ENCODE results near the gene IPO11.
"Not testable (repeated sequence)": the region's sequence is repeated elsewhere in the genome, so short reads cannot be mapped to it uniquely, and the experiment has no call there.

IPO11 gene

DNA sequence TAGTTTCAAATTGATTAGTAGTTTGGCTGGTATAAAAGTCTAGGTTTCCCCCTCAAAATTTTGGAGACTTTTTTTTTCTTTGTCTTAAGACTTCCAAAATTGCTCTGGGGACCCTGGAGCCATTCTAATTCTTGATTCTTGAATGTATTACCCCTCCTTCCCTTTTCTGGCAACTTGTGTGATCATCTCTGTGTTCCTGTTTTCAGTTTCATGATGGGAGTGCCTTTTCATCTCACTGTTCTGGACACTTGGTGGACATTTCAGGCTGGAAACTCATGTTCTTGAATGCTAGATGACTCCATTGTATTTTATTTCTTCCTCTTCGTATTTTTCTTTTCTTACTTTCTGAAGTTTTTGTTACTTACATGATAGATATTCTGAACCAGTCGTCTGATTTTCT lies 108.8 kb downstream of the IPO11 start:
- no peak for DNase-seq

DNA sequence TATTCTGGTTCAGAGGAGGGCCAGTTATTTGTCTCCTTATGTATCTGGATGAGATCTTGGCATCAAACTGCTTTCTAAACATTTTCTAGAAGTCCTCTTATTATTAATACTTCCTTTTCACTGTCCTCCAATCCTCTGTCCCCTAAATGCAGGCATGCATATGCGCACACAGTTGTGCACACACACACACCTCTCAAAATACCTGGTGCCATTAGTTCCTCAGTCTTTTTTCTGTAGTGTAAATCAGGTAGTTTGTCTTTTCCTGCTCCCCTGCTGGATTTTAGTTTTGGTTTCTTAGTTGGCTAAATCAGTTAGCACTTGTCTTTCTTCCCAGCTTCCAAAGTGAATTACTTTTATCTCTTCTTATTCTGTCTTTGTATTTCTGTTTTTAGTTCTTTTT lies 110.2 kb downstream of the IPO11 start:
- no peak for DNase-seq

DNA sequence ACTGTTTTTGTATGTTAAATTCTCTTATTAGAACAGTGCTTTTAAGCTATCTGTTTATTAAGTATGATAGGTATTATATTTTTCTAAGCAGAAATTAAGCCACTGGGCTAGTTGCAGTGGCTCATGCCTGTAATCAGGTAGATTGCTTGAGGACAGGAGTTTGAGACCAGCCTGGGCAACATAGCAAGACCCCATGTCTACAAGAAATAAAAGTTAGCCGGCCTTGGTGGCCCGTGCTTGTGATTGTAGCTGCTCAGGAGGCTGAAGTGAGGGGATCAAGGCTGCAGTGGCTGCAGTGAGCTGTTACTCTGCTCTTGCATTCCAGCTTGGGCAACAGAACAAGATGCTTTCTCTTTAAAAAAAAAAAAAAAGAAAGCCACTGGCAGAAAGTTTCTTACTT lies 121.0 kb downstream of the IPO11 start:
- DNase-seq, result no peak

DNA sequence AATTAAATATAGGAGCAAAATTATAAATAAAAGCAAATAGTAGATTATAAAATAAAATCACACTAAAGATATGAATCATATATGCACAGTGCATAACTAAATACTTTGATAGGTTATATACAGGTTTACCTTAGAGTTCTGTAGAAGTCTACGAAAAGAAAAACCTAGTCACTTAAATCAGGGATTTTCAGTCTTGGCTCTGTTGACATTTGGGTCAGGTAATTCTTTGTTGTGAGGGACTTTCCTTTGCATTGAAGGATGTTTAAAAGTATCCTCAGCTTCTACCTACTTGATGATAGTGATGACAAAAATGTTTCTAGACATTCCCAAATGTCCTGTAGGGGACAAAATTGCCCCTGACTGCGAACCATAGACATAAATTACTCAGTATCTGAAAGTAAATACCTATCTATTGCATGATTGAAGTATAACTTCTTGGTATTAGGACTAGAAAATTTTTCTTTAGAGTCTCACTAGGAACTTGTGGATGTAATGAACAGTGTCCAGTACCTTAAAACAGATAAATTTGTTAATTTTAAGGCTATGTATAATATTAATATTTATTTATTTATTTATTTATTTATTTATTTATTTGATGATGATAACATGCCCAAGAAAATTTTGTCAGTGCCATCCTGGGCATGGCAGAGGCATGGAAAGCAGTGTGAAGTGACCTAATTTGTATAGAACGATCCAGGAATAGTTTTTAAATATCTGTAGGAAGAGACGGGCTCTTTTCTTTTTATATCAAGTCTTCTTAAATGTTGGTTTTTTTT lies 122.1 kb downstream of the IPO11 start:
- DNase-seq, result no peak

DNA sequence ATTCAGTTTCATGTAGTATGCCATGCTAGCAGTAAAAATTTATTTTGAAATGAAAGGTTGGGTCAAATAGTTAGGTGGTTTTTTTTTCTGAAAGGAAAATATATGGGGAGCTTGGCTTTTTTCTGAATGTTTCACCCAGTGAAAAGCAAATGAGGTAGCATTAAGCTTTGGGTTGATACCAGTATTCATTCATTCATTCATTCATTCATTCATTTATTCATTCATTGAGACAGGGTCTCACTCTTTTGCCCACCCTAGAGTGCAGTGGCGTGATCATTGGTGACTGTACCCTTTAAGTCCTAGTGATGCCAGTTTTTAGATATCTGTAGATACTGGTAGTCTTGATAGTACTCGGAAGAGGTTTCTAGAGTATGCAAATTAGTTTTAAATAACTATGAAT lies 123.7 kb downstream of the IPO11 start:
- no peak for DNase-seq

DNA sequence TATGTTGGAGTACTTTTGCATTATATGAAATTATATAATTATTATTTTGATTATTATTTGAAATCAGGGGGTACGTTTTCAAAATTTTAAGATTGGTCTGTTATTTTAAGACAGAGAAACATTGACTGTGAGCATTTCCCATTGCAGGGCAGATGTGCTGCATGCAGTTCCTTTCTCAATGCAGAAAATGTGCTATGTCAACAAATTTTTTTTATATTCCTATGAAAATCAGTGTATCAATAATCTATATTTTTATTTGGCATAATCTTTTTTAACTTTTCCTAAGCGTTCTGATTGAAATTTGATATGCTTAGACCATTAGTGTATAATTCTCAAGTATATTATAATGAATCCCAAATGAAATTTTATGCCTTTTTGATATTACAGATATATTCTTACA lies 124.2 kb downstream of the IPO11 start:
- no peak for DNase-seq

DNA sequence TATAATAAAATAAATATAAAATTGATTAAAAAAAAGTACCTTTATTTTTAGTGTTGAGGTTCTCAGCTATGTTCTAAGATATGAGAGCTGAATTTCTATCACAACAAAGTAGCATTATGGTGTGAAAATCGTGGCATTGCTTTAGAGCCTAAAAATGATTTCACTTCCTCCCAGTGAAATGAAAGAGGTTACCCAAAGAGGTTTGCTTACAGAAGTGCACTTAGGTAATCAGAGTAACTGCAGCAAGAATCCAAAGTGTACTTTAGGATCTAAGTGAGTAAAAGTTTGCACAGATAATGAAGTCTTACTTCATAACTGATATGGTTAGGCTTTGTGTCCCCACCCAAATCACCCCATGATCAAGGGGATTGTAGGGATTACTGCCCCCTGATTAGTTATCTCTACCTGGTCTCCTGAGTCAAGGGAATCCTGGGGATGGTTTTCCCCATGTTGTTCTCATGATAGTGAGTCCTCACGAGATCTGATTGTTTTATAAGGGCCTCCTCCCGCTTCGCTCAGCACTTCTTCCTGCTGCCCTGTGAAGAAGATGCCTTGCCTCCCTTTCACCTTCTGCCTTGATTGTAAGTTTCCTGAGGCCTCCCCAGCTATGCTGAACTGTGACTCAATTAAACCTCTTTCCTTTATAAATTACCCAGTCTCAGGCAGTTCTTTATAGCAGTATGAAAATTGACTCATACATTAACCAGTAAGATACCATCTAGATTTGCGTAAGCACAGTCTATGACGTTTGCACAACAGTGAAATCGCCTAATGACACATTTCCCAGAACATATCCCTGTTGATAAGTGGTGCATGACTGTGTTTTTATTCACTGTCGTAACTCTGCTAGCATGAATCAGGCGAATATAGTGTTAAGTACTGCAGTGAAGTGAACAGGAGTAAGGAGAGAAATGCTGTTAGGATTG lies 125.7 kb downstream of the IPO11 start:
- DNase-seq, result no peak

DNA sequence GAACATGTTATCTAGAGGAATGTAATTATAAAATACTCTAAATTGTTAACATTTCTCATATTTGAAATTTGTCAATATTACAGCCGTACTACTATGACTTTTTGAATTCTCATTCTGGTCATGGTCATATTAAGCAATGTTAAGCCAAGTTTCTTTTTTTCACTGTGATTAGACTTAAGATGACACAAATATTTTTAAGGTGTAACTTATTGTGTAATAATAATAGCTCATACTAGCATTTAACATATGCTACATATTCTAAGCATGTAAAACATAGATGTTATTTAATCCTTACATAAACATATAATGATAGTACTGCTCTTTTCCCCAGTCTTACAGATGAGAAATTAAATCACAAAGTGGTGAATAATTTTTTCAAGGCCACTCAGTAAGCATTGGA lies 130.2 kb downstream of the IPO11 start:
- DNase-seq, result no peak

DNA sequence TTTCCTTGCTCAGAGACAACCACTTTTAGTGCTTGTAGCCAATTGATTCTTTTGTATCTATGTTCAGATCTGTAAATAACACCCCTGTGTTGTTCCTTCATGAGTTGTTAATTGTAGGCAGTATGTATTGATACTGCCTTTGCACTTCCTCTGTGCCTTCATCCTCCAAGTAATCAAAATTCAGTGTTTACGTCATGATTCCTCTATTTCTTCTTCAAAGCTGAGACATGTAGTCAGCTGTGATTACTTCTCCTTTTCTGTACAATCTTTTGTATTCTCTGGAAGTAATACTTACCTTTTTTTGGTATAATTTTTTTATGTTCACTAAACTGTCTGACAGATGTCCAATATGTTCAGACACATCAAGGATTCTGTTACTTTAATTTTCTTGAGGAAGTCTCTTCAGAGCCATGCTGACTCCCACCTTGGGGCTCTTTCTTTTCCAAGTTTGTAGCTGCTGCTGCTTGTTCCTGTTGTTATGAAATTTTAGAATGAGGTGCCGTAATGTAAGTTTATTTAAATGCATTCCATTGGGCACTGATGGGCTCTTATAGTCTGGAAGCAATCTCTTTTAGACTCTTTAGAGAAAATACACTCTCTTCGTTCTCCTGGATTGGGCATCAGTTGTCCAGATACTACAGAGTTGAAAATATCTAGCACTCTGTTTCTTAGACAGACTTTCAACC lies 135.5 kb downstream of the IPO11 start:
- no peak for DNase-seq

DNA sequence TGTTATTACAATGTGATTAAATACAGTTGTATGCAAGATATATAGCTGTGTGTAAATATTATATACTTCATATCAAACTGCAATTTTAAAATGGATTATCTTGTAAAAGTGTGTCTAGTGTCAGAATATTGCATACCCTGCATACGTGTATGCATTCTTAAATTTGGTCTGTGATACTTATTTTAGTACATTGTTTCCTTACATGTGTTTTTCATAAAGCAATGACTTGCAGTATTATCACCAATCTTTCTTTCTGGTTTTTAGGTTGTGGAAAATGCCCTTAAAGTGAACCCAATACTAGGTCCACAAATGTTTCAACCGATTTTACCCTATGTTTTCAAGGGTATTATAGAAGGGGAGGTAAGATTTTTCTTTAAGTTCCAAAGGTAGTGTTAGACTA lies 137.5 kb downstream of the IPO11 start:
- DNase-seq, result no peak

DNA sequence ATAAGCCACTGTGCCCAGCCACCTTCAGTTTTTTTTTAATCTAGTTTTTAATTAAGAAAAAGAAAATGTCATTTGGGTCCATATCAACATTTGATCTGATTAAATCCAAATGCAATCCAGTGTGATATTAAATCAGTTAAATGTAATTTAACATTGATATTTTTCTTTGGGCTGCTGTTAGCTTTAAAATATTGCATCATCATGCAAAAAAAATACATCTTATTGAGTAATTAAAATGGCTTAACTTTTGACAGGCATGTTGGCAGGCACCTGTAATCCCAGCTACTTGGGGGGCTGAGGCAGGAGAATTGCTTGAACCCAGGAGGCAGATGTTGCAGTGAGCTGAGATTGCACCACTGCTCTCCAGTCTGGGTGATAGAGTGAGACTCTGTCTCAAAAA lies 143.4 kb downstream of the IPO11 start:
- DNase-seq, result no peak

DNA sequence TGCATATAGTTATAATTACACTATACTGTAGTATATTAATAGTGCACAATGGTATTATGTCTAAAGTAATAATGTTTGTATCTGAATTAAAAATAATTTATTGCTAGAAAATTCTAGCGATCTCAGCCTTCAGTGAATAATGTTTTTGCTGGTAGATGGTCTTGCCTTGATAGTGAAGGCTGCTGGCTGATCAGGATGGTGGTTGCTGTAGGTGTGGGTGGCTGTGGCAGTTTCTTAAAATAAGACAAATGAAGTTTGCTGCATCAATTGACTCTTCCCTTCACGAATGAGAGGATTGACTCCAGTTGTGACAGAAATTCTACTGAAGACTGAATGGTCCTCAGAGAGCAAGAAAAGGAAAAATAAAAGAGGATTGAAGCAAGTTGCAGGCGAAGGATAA lies 146.4 kb downstream of the IPO11 start:
- DNase-seq, result no peak

DNA sequence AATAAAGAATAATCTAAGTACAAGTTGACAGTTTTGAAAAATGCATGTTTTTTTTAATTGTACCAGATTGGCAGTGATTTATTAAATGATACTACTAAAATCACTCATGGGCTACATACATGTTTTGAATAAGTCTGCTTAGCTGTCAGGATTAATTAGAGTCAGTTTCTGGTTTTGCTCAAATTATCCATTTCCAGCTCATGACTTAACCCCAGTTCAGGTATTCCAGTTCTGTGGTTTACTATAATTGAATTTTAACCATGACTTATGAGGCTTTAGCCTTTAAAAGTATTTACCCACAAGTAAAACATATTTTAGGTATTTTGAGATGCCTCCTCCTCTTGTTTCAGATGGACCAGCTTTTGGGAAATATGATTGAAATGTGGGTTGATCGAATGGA lies 148.2 kb downstream of the IPO11 start:
- no peak for DNase-seq

DNA sequence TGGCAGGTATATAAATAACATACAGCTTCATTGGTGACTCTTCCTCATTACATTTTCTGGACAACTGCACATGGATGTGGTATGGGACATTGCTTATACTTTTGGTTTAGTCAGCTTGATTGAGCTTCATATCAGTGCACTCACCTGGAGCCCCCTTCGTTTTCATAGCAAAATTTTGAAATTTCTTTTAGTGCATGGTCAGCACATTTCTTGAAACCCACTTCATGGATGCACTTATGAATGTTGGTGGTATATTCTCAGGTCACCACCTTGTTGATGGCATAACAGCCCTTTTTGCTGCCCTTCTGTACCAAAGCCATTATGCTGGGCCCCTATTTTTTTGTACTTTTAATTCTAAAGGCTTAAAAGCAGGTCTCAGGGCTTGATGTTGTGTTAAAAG lies 149.3 kb downstream of the IPO11 start:
- DNase-seq, result no peak

DNA sequence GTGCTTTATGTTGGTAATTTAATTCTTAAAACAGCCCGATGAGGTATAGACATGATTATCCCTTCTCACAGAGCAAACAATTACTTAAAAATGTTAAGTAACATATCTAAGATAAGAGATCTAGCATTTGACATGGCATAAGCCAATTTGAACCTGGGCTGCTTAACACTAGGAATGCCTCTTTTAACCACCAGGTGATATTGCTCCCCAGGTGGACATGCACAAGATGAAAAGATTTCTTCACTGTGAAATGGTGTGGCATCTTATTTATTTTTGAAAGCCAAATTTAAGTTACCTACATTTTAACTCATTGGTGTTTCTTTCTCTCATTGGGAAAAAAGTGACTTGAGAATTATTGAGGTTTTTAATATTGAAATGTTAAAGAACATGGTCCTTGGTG lies 150.3 kb downstream of the IPO11 start:
- DNase-seq, result no peak

DNA sequence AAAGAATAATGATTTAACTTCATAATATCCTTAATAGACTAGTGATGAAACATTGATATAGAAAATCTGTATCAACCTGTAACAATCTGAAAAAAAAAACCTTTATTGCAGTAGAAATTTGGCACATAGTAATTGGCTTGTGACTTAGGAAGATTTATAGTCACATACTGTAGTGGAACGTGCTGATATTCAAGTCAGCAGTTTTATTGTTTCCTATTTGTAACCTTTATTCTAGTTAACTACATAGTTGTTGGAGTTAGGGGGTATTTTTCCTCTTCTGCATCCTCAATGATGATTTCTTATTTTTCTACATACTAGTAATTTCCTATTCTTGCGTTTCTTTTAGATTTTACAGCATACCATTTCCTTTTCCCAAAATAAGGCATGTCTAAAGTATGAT lies 151.5 kb downstream of the IPO11 start:
- no peak for DNase-seq

DNA sequence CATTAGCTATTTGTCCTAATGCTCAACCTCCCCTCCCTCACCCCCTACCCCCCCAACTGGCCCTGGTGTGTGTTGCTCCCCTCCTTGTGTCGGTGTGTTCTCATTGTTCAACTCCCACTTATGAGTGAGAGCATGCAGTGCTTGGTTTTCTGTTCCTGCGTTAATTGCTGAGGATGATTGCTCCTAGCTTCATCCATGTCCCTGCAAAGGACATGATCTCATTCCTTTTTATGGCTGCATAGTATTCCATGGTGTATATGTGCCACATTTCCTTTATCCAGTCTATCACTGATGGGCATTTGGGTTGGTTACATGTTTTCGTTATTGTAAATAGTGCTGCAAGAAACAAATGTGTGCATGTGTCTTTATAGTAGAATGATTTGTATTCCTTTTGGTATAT lies 153.2 kb downstream of the IPO11 start:
- not testable (repeated sequence) for DNase-seq

DNA sequence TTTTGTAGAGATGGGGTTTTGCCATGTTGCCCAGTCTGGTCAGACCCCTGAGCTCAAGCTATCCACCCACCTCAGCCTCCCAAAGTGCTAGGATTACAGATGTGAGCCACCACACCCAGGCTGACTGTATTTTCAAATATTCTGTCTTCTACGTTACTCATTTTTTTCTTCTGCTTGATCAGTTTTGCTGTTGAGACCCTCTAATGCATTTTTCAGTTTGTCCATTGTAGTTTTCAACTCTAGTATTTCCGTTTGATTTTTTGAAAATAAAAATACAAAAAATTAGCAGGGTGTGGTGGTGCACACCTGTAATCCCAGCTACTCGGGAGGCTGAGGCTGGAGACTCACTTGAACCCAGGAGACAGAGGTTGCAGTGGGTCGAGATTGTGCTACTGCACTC lies 155.6 kb downstream of the IPO11 start:
- DNase-seq, result no peak

DNA sequence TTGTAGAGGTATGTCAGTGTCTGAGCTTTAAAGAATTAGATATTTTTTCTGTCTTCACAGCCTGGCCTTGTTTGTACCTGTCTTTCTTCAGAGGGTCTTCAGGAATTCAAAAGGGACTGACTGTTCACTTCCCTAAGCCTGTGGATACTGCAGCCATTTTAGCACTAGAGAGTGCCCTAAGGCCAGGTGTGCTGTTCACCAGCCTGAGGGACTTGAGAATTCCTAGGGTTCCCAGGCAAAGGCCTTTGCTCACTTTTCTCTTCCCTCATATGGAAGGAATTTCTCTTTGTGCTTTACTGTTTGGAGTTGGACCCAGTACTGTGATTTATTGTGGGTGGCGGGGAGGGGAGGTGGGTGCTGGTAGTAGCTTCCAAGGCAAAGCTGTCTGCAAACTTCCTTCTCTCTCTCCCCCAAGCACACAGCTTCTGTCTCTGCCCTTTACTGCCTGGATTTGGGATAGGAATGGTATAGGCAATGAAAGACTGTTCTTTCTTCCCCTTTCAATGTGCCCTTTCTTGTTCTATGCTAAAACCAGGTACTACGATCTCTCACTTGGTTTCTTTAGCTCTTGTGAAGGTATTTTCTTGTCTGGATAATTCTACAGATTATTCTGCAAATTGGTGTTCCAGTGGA lies 156.4 kb downstream of the IPO11 start:
- no peak for DNase-seq

DNA sequence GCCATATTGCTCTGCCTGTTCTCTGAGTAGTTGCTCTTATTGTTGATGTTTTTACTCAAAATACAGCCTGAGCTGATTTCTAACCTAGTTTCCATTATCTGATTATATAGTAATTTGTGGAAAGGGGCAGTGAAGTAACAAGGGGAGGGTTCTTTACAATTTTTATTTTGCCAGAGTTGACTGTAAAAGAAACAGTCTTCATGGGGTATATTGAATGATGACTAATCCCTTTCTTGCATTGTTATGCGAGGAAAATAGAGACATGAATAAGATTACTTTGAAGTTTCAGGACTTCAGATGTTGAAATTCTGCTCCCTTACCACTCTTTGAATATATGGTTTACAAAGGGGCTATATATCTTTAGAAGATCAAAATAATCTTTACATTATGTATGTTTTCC lies 156.9 kb downstream of the IPO11 start:
- no peak for DNase-seq

DNA sequence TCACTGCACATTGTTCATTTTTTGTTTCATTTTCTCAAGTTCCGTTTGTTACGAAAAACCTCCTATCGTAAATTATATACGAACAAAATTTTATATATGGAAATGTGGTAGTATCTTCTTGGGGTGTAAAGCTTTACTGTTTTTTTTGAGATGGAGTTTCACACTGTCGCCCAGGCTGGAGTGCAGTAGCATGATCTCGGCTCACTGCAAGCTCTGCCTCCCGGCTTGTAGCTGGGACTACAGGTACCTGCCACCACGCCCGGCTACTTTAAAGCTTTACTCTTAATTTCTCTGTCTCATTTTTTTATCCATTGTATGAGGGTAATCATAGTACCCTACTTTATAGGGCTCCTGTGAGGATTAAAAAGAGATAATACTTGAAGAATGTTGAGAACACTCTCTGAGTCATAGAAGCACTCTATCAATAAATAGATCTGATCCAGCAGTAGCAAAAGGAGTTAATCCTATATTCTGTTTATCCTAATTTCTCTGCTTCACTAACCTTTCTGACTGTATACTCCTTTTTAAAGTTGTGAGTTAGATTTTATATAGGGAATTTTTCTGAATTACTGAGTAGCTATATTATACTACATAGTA lies 160.5 kb downstream of the IPO11 start:
- DNase-seq, result no peak

DNA sequence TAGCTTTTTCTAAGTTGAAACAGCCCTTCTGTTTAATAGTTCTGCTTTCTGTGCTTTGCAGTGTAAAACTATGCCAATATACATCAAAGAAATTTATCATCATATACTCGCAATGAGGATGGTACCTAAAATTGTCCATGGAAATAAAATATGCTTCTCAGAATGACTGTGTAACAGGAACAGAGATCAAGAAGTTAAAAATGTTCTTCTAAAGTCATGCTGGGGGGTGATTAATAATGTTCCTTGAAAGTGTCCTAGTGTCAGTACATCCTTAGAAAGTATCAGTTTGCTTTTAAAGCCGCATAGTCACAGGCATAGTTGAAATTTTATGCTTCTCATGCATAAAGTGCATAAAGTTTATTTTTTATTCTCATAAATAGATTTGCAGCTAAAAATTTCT lies 162.0 kb downstream of the IPO11 start:
- no peak for DNase-seq

DNA sequence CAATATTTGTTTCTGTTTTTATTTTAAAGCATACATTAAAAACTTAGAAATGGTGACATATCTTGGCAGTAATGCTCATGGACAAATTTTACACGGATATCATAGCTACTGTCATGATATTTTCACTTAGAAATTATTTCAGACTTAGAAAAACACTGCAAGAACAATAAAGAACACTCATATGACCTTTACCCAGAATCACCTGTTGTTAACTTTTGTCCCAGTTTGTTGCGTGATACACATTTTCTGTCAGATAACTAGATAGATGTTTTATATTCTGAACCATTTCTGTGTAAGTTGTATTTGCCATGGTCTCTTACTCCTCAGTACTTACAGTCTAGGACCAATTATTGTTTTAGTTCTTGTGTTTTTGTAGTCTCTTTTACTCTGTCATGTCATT lies 162.5 kb downstream of the IPO11 start:
- no peak for DNase-seq

Measured in activated CD4-positive, alpha-beta T cell treated with anti-CD3 and anti-CD28 coated beads, Interleukin-2, amount 50 U/mL, for 1 hour (primary cell).